ENCODE measurements around the gene PROSER2.

GRCh38 chr10:11787846-11788245 is 35.3 kb upstream of the PROSER2 start:
- TF ChIP-seq CTCF (optimal IDR thresholded peaks at IDR 0.05 in 1 of 3, IDR thresholded peaks at IDR 0.05 in 1 of 3, conservative IDR thresholded peaks at IDR 0.05 in 1 of 3; ENCODE audit: extremely low read depth in 1 of 3, insufficient read depth in 2 of 3, low read length in 3 of 3) = no peak
- no peak for TF ChIP-seq EZH2 (IDR thresholded peaks at IDR 0.05; ENCODE audit: low read length)
